Neural cell (in vitro differentiated cells): ENCODE data around the gene BNIP2. TPM values are rescaled to one million over a fixed set of nuclear protein-coding genes. Genes with fewer than 3 reads are reported as not detected.

ENCODE experiments used
- H2AFZ ChIP-seq: fragments of 200-600, 300-800 bp; sonication (generic), shearing (Covaris generic); 2 replicates; pipeline ENCODE4 v1.6.0; 2014; ENCODE audit warnings: low read depth, mild to moderate bottlenecking, antibody characterized with exemption, low read length, moderate library complexity
- H3F3A ChIP-seq: fragments of 200-600 bp; shearing (Covaris generic); 2 replicates; pipeline ENCODE4 v1.6.1; 2016; ENCODE audit warnings: mild to moderate bottlenecking, moderate library complexity, mixed read lengths, antibody characterized with exemption, low read length; ENCODE audit not compliant: insufficient read depth, poor library complexity, severe bottlenecking
- H3K27ac ChIP-seq: fragments of 200-600, 300-800 bp; sonication (generic), shearing (Covaris generic); 2 replicates; pipeline ENCODE4 v1.5.1; 2014; ENCODE audit warnings: mild to moderate bottlenecking, low read length, moderate library complexity
- H3K27me3 ChIP-seq: fragments of 300-800, 200-600 bp; sonication (generic), shearing (Covaris generic); 2 replicates; pipeline ENCODE4 v1.6.0; 2014; ENCODE audit warnings: mild to moderate bottlenecking, low read depth, low read length, moderate library complexity; ENCODE audit not compliant: insufficient read depth
- H3K36me3 ChIP-seq: fragments of 300-800, 200-600 bp; sonication (generic), shearing (Covaris generic); 2 replicates; pipeline ENCODE4 v1.5.1; 2014; ENCODE audit warnings: mild to moderate bottlenecking, antibody characterized with exemption, low read length, moderate library complexity; ENCODE audit not compliant: insufficient read depth
- H3K4me2 ChIP-seq: fragments of 300-800, 200-600 bp; sonication (generic), shearing (Covaris generic); 2 replicates; pipeline ENCODE4 v1.6.0; 2014; ENCODE audit warnings: mild to moderate bottlenecking, low read length
- H3K4me3 ChIP-seq: fragments of 300-800, 200-600 bp; sonication (generic), shearing (Covaris generic); 2 replicates; pipeline ENCODE4 v1.5.1; 2014; ENCODE audit warnings: mild to moderate bottlenecking, low read length, moderate library complexity
- H3K79me2 ChIP-seq: fragments of 200-600 bp; shearing (Covaris generic); replicated peaks from 2 replicates; pipeline ENCODE4 v1.6.0; 2014; ENCODE audit warnings: mild to moderate bottlenecking, low read length, moderate library complexity; ENCODE audit not compliant: insufficient read depth
- H3K9ac ChIP-seq: fragments of 300-800, 200-600 bp; sonication (generic), shearing (Covaris generic); 2 replicates; pipeline ENCODE4 v1.6.1; 2016; ENCODE audit warnings: mild to moderate bottlenecking, low read length, mixed read lengths
- H3K9me2 ChIP-seq: fragments of 200-600 bp; shearing (Covaris generic); 2 replicates; pipeline ENCODE4 v1.6.1; 2016; ENCODE audit warnings: mild to moderate bottlenecking, low read length, mixed read lengths; ENCODE audit not compliant: insufficient read depth
- H3K9me3 ChIP-seq: fragments of 200-600, 300-800 bp; sonication (generic), shearing (Covaris generic); 2 replicates; pipeline ENCODE4 v1.6.1; 2016; ENCODE audit warnings: mild to moderate bottlenecking, mixed run types, low read length, moderate library complexity, mixed read lengths
- H4K20me1 ChIP-seq: fragments of 200-600 bp; shearing (Covaris generic); 2 replicates; pipeline ENCODE4 v1.6.1; 2016; ENCODE audit warnings: mild to moderate bottlenecking, mixed run types; ENCODE audit not compliant: insufficient read depth
- EP300 ChIP-seq: fragments of 450-650 bp; conservative IDR thresholded peaks from 2 replicates; pipeline ENCODE4 v1.6.1; 2014; ENCODE audit warnings: antibody characterized with exemption, mild to moderate bottlenecking, moderate library complexity; ENCODE audit not compliant: poor library complexity, severe bottlenecking
- EZH2 ChIP-seq: fragments of 200-600, 300-800 bp; shearing (Covaris generic), sonication (generic); IDR thresholded peaks from 2 replicates; pipeline ENCODE4 v1.6.1; 2014; ENCODE audit warnings: antibody characterized with exemption, low read length, borderline replicate concordance, mild to moderate bottlenecking; ENCODE audit not compliant: insufficient read depth, poor library complexity, severe bottlenecking
- MXI1 ChIP-seq: fragments of 450-650 bp; conservative IDR thresholded peaks from 2 replicates; pipeline ENCODE4 v1.6.1; 2014; ENCODE audit warnings: antibody characterized with exemption, mild to moderate bottlenecking; ENCODE audit not compliant: poor library complexity, severe bottlenecking
- POLR2AphosphoS5 ChIP-seq: IDR thresholded peaks from 2 replicates; pipeline ENCODE4 v1.6.1; 2012
- RAD21 ChIP-seq: fragments of 450-650 bp; conservative IDR thresholded peaks from 2 replicates; pipeline ENCODE4 v1.6.1; 2014; ENCODE audit warnings: antibody characterized with exemption, mild to moderate bottlenecking, moderate library complexity
- SMC3 ChIP-seq: fragments of 450-650 bp; conservative IDR thresholded peaks from 2 replicates; pipeline ENCODE4 v1.6.1; 2014; ENCODE audit warnings: antibody characterized with exemption, mild to moderate bottlenecking, moderate library complexity; ENCODE audit not compliant: poor library complexity
- TAF1 ChIP-seq: IDR thresholded peaks from 2 replicates; pipeline ENCODE4 v1.6.1; 2012; ENCODE audit warnings: low read depth
- polyA plus RNA-seq: library from polyadenylated mRNA; depleted of rRNA; stranded (reverse); fragments of >200 nt; gene quantifications from 2 replicates; pipeline ENCODE4 v1.2.3, GENCODE V29; 2014
- TF ChIP-seq, protein P1 (sequence below): IDR thresholded peaks from 2 replicates; pipeline ENCODE4 v1.6.1; 2012; ENCODE audit warnings: borderline replicate concordance
- TF ChIP-seq, protein P2 (sequence below): fragments of 450-650 bp; IDR thresholded peaks from 2 replicates; pipeline ENCODE4 v1.5.1; 2014; ENCODE audit warnings: antibody characterized with exemption, mild to moderate bottlenecking, moderate library complexity; ENCODE audit not compliant: poor library complexity, severe bottlenecking

The BNIP2 gene
- polyA plus RNA-seq, 1 donor from 2014 or later: 142 TPM

DNA sequence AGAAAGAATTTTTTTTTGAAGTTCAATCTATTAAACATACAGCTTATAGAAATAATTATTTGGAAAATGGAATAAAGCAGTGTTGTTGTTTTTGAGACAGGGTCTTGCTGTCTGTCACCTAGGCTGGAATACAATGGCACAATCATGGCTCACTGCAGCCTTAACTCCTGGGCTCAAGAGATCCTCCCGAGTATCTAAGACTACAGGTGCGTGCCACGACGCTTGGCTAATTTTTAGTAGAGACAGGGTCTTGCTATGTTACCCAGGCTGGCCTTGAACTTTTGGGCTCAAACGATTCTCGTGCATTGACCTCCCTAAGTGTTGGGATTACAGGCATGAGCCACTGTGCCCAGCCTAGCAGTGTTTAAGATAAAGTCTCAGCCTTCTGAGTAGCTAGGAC is 8.8 kb downstream of the BNIP2 start:
- Histone ChIP-seq H4K20me1 (no peaks in the 10 kb centered on the region), H3K9me3 (no peaks in the 10 kb centered on the region), H2AFZ (no peak overlapping the region), H3K79me2 (peaks cover 23% of the 10 kb centered on the region), H3K36me3 (peaks cover 5% of the 10 kb centered on the region), H3K9ac (no peak overlapping the region), H3K27me3 (no peaks in the 10 kb centered on the region), H3K9me2 (no peaks in the 10 kb centered on the region), H3K4me3 (no peak overlapping the region), H3F3A (no peaks in the 10 kb centered on the region), H3K4me2 (no peak overlapping the region), H3K27ac (no peak overlapping the region)
- TF ChIP-seq, protein P1, sequence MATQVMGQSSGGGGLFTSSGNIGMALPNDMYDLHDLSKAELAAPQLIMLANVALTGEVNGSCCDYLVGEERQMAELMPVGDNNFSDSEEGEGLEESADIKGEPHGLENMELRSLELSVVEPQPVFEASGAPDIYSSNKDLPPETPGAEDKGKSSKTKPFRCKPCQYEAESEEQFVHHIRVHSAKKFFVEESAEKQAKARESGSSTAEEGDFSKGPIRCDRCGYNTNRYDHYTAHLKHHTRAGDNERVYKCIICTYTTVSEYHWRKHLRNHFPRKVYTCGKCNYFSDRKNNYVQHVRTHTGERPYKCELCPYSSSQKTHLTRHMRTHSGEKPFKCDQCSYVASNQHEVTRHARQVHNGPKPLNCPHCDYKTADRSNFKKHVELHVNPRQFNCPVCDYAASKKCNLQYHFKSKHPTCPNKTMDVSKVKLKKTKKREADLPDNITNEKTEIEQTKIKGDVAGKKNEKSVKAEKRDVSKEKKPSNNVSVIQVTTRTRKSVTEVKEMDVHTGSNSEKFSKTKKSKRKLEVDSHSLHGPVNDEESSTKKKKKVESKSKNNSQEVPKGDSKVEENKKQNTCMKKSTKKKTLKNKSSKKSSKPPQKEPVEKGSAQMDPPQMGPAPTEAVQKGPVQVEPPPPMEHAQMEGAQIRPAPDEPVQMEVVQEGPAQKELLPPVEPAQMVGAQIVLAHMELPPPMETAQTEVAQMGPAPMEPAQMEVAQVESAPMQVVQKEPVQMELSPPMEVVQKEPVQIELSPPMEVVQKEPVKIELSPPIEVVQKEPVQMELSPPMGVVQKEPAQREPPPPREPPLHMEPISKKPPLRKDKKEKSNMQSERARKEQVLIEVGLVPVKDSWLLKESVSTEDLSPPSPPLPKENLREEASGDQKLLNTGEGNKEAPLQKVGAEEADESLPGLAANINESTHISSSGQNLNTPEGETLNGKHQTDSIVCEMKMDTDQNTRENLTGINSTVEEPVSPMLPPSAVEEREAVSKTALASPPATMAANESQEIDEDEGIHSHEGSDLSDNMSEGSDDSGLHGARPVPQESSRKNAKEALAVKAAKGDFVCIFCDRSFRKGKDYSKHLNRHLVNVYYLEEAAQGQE: no peak
- TF ChIP-seq TAF1: no peak

DNA sequence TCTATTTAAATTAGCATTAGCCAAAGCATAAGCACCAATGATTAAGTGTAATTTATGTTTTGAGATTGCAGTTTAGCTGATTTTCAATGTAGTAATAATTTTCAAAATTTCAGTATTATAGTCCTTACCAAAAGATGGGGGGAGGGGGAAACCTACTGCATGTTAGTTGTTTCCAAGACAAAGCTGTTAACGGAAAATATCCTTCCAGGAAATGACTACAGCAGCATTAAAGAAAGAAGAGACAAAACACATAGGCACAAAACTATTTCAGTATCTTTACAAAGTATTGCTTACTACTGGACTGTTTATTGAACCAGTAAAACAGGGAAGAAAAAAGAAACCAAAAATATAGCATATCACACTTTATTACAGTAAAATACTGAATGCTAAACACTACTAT is 10.5 kb downstream of the BNIP2 start:
- H3F3A ChIP-seq: no peaks in the 10 kb centered on the region
- no peak overlapping the region for H3K4me3 ChIP-seq
- TF ChIP-seq MXI1 (no peak), POLR2AphosphoS5 (no peak), EP300 (no peak), TAF1 (no peak), EZH2 (no peak), RAD21 (no peak), SMC3 (no peak)
- TF ChIP-seq, protein P2, sequence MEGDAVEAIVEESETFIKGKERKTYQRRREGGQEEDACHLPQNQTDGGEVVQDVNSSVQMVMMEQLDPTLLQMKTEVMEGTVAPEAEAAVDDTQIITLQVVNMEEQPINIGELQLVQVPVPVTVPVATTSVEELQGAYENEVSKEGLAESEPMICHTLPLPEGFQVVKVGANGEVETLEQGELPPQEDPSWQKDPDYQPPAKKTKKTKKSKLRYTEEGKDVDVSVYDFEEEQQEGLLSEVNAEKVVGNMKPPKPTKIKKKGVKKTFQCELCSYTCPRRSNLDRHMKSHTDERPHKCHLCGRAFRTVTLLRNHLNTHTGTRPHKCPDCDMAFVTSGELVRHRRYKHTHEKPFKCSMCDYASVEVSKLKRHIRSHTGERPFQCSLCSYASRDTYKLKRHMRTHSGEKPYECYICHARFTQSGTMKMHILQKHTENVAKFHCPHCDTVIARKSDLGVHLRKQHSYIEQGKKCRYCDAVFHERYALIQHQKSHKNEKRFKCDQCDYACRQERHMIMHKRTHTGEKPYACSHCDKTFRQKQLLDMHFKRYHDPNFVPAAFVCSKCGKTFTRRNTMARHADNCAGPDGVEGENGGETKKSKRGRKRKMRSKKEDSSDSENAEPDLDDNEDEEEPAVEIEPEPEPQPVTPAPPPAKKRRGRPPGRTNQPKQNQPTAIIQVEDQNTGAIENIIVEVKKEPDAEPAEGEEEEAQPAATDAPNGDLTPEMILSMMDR: no peak
- TF ChIP-seq, protein P1: no peak
- no peaks in the 10 kb centered on the region for H3K27me3 ChIP-seq
- H3K79me2 ChIP-seq: peaks cover 7% of the 10 kb centered on the region
- no peak overlapping the region for H3K4me2 ChIP-seq
- no peaks in the 10 kb centered on the region for H3K9me2 ChIP-seq
- H3K9ac ChIP-seq: no peak overlapping the region
- H3K27ac ChIP-seq: no peak overlapping the region
- H3K36me3 ChIP-seq: peaks cover 5% of the 10 kb centered on the region
- no peaks in the 10 kb centered on the region for H3K9me3 ChIP-seq
- no peak overlapping the region for H2AFZ ChIP-seq
- no peaks in the 10 kb centered on the region for H4K20me1 ChIP-seq
